HG03139 (cell line): ENCODE measurements around the gene MAML3.

Source experiments
- ATAC-seq: cut with Tn5 transposase; IDR thresholded peaks from one replicate; pipeline ENCODE4 v1.9.1; 2021; ENCODE audit not compliant: unreplicated experiment

The MAML3 gene

GRCh38 chr4:140047786-140048185 is 106.2 kb downstream of the MAML3 start:
- no peak for ATAC-seq

GRCh38 chr4:140047017-140047640 is 106.9 kb downstream of the MAML3 start:
- ATAC-seq: no peak

- ATAC-seq: no peak
These were observed 107.4 kb downstream of the MAML3 start for GRCh38 chr4:140046543-140046942.

GRCh38 chr4:140046016-140046415 is 108.0 kb downstream of the MAML3 start:
- ATAC-seq: no peak

GRCh38 chr4:140044337-140044902 is 109.6 kb downstream of the MAML3 start:
- no peak for ATAC-seq

- ATAC-seq: no peak
These were observed 111.3 kb downstream of the MAML3 start for GRCh38 chr4:140042634-140043033.

GRCh38 chr4:140038031-140038533 is 115.9 kb downstream of the MAML3 start:
- ATAC-seq: no peak

GRCh38 chr4:140037353-140038030 is 116.5 kb downstream of the MAML3 start:
- ATAC-seq: no peak

GRCh38 chr4:140031706-140032105 is 122.3 kb downstream of the MAML3 start:
- no peak for ATAC-seq

- no peak for ATAC-seq
These were observed 122.9 kb downstream of the MAML3 start for GRCh38 chr4:140031061-140031460.

GRCh38 chr4:140028676-140029517 is 125.1 kb downstream of the MAML3 start:
- no peak for ATAC-seq

GRCh38 chr4:140028101-140028500 is 125.9 kb downstream of the MAML3 start:
- no peak for ATAC-seq

GRCh38 chr4:140027101-140027500 is 126.9 kb downstream of the MAML3 start:
- no peak for ATAC-seq

- no peak for ATAC-seq
These were observed 128.5 kb downstream of the MAML3 start for GRCh38 chr4:140025470-140025869.

- ATAC-seq: no peak
These were observed 133.3 kb downstream of the MAML3 start for GRCh38 chr4:140020457-140021361.

GRCh38 chr4:140019619-140020347 is 134.2 kb downstream of the MAML3 start:
- no peak for ATAC-seq

GRCh38 chr4:140018931-140019618 is 134.9 kb downstream of the MAML3 start:
- no peak for ATAC-seq

GRCh38 chr4:140014284-140014683 is 139.7 kb downstream of the MAML3 start:
- ATAC-seq: no peak
